PFSK-1 (cell line): ENCODE results near the gene POU6F2.

Experiments used
- FOXP2 ChIP-seq: optimal IDR thresholded peaks from 2 replicates; pipeline ENCODE3; 2011; ENCODE audit warnings: borderline replicate concordance, control low read depth, inconsistent platforms; ENCODE audit not compliant: insufficient read depth; ENCODE audit errors: extremely low read length, extremely low read depth
- POLR2AphosphoS5 ChIP-seq: IDR thresholded peaks from 2 replicates; pipeline ENCODE4 v1.6.1; 2012; ENCODE audit warnings: low read depth, mild to moderate bottlenecking, control low read depth, low read length, moderate library complexity
- REST ChIP-seq, 2 experiments: IDR thresholded peaks; 2 replicates each; pipeline versions ENCODE4 v1.6.1 to v1.8.0; 2011 to 2012; ENCODE audit warnings: low read depth in 2 of 2, low read length in 2 of 2, control low read depth in 1 of 2, inconsistent platforms in 1 of 2, mild to moderate bottlenecking in 1 of 2, moderate library complexity in 1 of 2; ENCODE audit not compliant: insufficient read depth in 1 of 2
- SIN3A ChIP-seq: IDR thresholded peaks from 2 replicates; pipeline ENCODE4 v1.6.1; 2012; ENCODE audit warnings: mild to moderate bottlenecking, low read length, moderate library complexity, borderline replicate concordance; ENCODE audit not compliant: insufficient read depth
- TAF1 ChIP-seq: IDR thresholded peaks from 2 replicates; pipeline ENCODE4 v1.6.1; 2012; ENCODE audit warnings: low read length, control low read depth, borderline replicate concordance; ENCODE audit not compliant: insufficient read depth

- no peak for TF ChIP-seq REST (IDR thresholded peaks at IDR 0.05; ENCODE audit: insufficient read depth in 1 of 2, low read depth in 2 of 2, low read length in 2 of 2)
- TF ChIP-seq POLR2AphosphoS5 = no peak
- TF ChIP-seq TAF1 = no peak
- TF ChIP-seq SIN3A = no peak
- TF ChIP-seq FOXP2 = no peak
These were observed 378.6 kb downstream of the POU6F2 start for GRCh38 chr7:39356172-39356925.
